BLaER1 treated with 17β-estradiol and CSF1 and Interleukin-3, amounts not matched to agents 10 nM and 100 nM (cell line): ENCODE measurements around the gene MEIOSIN.
A peak's percentile ranks its signal among the peaks of the same experiment; 100 is the strongest.

Experiments
- H3K27ac ChIP-seq, 11 experiments: shearing (Covaris generic); formaldehyde crosslinking; 2 replicates each; pipeline ENCODE4 v1.8.1; 2022
- H3K27me3 ChIP-seq, 11 experiments: shearing (Covaris generic); formaldehyde crosslinking; 2 replicates each; pipeline ENCODE4 v1.8.1; 2022
- H3K36me3 ChIP-seq, 11 experiments: shearing (Covaris generic); formaldehyde crosslinking; 2 replicates each; pipeline ENCODE4 v1.8.1; 2022
- H3K4me1 ChIP-seq, 10 experiments: shearing (Covaris generic); formaldehyde crosslinking; 2 replicates each; pipeline ENCODE4 v1.8.1; 2022
- H3K4me2 ChIP-seq, 11 experiments: shearing (Covaris generic); formaldehyde crosslinking; 2 replicates each; pipeline ENCODE4 v1.8.1; 2022
- H3K4me3 ChIP-seq, 10 experiments: shearing (Covaris generic); formaldehyde crosslinking; 2 replicates each; pipeline ENCODE4 v1.8.1; 2022
- H3K9ac ChIP-seq, 11 experiments: shearing (Covaris generic); formaldehyde crosslinking; 2 replicates each; pipeline ENCODE4 v1.8.1; 2022
- H3K9me3 ChIP-seq, 11 experiments: shearing (Covaris generic); formaldehyde crosslinking; replicated peaks in 1 of 11; 2 replicates each; pipeline ENCODE4 v1.8.1; 2022
- H4K20me1 ChIP-seq, 11 experiments: shearing (Covaris generic); formaldehyde crosslinking; 2 replicates each; pipeline ENCODE4 v1.8.1; 2022
- Cebpa-rat ChIP-seq, 11 experiments: shearing (Covaris generic); IDR thresholded peaks; 2 replicates each; pipeline ENCODE4 v1.8.1; 2022

Gene MEIOSIN

DNA sequence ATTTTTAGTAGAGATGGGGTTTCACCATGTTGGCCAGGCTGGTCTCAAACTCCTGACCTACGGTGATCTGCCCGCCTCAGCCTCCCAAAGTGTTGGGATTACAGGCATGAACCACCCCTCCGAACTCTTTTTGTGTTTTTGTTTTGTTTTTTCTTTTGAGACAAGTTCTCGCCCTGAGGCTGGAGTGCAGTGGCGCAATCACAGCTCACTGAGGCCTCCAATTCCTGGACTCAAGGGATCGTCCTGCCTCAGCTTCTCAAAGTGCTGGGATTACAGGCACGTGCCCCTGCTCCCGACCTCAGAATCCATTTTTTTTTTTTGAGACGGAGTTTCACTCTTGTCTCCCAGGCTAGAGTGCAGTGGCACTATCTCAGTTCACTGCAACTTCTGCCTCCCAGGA lies 24.5 kb downstream of the MEIOSIN start:
- Histone ChIP-seq H3K9me3 (no peaks in the 10 kb centered on the region), H3K36me3 (no peaks in the 10 kb centered on the region), H4K20me1 (0 out of 22 replicates have a peak, but pooled peaks cover 0 to 2% (median 0%) of the 10 kb centered on the region in 11 experiments), H3K27me3 (no peaks in the 10 kb centered on the region; a peak in 1 of 22 replicates), H3K4me3 (no peak overlapping the region), H3K9ac (no peak overlapping the region), H3K27ac (no peak overlapping the region), H3K4me2 (no peak overlapping the region), H3K4me1 (peaks cover 0 to 25% (median 20%) of the 10 kb centered on the region in 10 experiments; a peak in 16 of 20 replicates)
- no peak for TF ChIP-seq Cebpa-rat (IDR thresholded peaks at IDR 0.05)

DNA sequence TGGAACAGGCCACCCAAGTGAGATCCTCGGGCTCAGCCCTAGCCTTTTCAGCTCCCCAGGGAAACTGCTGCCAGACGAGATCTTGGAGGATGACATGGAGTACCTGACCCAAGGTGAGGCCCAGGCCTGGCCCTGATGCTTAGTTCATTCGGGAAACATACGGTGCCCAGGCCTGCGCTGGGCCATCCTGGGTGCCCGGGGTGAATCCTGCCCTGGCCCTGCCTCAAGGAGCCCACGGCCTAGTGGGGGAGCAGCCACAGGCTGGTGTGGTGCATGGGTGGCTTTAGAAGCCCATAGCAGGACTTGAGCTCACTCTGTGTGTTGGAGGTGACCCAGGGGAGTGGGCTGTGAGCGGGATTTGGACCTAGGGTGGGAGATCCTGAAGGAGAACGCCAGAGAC lies 25.7 kb downstream of the MEIOSIN start:
- no peak overlapping the region for H3K27ac ChIP-seq
- peaks cover 0 to 30% (median 24%) of the 10 kb centered on the region in 10 experiments; a peak in 16 of 20 replicates for H3K4me1 ChIP-seq
- no peaks in the 10 kb centered on the region for H3K9me3 ChIP-seq
- no peak for TF ChIP-seq Cebpa-rat (IDR thresholded peaks at IDR 0.05)
- no peak overlapping the region for H3K4me3 ChIP-seq
- no peaks in the 10 kb centered on the region; a peak in 1 of 22 replicates for H3K27me3 ChIP-seq
- peaks cover 0 to 6% (median 0%) of the 10 kb centered on the region in 11 experiments; a peak in 2 of 22 replicates for H4K20me1 ChIP-seq
- H3K36me3 ChIP-seq, result no peaks in the 10 kb centered on the region
- no peak overlapping the region for H3K4me2 ChIP-seq
- H3K9ac ChIP-seq, result 0 out of 22 replicates have a peak overlapping the region, but pooled peaks of 1 of the 11 experiments have one; percentile 16

DNA sequence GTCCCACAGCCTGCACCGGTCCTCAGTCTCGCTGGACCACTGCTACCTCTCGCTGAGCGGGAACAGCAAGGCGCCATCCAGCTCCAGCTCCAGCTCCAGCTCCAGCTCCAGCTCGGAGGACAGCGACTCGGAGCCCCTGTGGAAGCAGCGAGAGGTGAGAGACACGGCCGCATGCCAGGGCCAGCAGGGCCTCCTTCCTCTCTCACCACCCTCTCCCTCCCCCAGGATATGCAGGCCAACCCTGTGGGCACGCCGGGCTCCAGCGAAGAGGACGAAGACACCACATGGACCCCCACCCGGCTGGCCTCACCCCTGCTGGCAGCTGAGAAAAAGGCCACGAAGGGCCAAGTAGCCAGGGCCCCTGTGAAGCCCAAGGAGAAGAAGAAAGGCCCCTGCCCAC lies 28.5 kb downstream of the MEIOSIN start:
- Histone ChIP-seq H3K4me3 (no peak overlapping the region), H3K27ac (no peak overlapping the region), H3K9ac (peak overlapping the region in 1 of 11 experiments; percentile 22; a peak in 1 of 22 replicates), H3K36me3 (no peaks in the 10 kb centered on the region), H3K4me1 (peaks cover 0 to 42% (median 34%) of the 10 kb centered on the region in 10 experiments; a peak in 16 of 20 replicates), H3K9me3 (no peaks in the 10 kb centered on the region), H3K27me3 (peaks cover 0 to 7% (median 1%) of the 10 kb centered on the region in 11 experiments; a peak in 9 of 22 replicates), H4K20me1 (peaks cover 0 to 22% (median 0%) of the 10 kb centered on the region in 11 experiments; a peak in 5 of 22 replicates), H3K4me2 (peak overlapping the region in 9 of 11 experiments; percentile 22 to 66 (median 59); a peak in 18 of 22 replicates)
- no peak for TF ChIP-seq Cebpa-rat (IDR thresholded peaks at IDR 0.05)

DNA sequence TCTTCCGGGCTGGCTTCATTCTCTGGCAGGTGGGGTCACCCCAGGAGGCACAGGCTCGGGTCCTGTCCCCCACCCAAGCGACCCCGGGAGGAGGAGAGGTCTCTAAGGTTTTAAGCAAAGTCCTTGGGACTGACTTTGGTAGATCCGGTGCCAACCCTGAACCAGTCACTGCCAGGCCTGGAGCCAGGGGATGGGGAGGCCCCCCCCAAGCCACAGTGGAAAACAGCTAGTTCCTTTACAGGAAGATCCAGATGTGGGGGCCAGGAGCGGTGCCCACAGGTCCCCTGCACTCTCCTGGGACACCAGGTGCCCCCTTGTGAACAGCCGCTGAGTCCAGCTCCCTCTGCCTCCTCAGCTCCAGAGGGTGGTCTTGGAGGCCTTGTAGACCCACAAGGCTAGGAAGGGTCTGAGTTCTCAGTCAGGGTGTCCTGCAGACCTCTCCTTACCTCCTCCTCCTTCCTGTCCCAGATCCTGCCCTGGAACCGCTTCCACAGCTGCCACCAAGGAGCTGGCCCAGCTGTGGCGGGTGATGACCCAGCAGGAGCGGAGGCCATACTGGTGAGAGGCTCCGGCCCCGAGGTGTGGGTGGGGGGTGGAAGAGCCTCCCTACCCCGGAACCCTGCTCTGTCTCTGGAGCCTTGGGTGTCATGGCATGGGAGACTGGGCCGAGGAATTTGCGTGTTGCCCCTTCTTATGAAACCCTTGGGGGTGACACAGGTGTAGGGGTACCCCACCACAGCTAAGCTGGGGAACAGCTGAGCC lies 29.8 kb downstream of the MEIOSIN start:
- H3K4me2 ChIP-seq, result peak overlapping the region in 7 of 11 experiments; percentile 22 to 66 (median 59); a peak in 12 of 22 replicates
- H3K9ac ChIP-seq, result peak overlapping the region in 1 of 11 experiments; percentile 5; a peak in 1 of 22 replicates
- H3K4me1 ChIP-seq, result peaks cover 6 to 55% (median 44%) of the 10 kb centered on the region in 10 experiments
- no peaks in the 10 kb centered on the region for H3K9me3 ChIP-seq
- no peaks in the 10 kb centered on the region for H3K36me3 ChIP-seq
- peaks cover 9 to 17% (median 14%) of the 10 kb centered on the region in 11 experiments for H3K27me3 ChIP-seq
- no peak overlapping the region for H3K4me3 ChIP-seq
- TF ChIP-seq Cebpa-rat (IDR thresholded peaks at IDR 0.05), result no peak
- peaks cover 0 to 36% (median 0%) of the 10 kb centered on the region in 11 experiments; a peak in 5 of 22 replicates for H4K20me1 ChIP-seq
- no peak overlapping the region for H3K27ac ChIP-seq

DNA sequence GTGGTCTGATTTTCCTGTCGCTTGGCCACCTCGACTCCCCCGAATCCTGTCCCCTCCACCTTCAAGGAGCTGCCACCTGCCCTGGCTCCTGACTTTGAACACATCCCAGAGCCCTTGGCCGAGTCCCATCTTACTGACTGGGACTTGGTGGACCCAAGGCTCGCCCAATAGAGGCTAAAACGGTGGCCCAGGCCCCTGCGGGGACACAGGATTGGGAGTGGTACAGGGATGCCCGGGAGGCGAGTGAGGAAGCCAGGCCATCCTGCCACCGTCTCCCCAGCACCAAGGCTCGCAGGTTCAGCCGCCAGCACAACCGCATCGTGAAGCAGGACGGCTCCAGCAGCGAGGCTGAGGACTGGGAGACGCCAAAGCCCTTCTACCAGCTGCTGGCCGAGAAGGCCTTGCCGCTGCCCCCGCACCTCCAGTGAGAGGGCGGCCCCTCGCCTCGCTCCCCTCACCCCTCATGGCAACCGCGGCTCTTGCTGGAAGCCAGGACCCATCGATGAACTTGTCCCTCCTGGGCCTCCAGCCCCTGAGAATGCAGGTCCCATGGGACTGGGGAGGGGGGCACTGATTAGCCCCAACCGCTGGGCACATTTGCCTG lies 30.6 kb downstream of the MEIOSIN start:
- Histone ChIP-seq H3K9ac (no peak overlapping the region), H3K27me3 (peaks cover 14 to 21% (median 19%) of the 10 kb centered on the region in 11 experiments), H3K4me1 (peaks cover 9 to 59% (median 47%) of the 10 kb centered on the region in 10 experiments), H3K36me3 (no peaks in the 10 kb centered on the region), H4K20me1 (peaks cover 0 to 38% (median 0%) of the 10 kb centered on the region in 11 experiments; a peak in 5 of 22 replicates), H3K27ac (no peak overlapping the region), H3K4me2 (peak overlapping the region in 5 of 11 experiments; percentile 48 to 66 (median 60); a peak in 6 of 22 replicates), H3K4me3 (no peak overlapping the region), H3K9me3 (no peaks in the 10 kb centered on the region)
- no peak for TF ChIP-seq Cebpa-rat (IDR thresholded peaks at IDR 0.05)

DNA sequence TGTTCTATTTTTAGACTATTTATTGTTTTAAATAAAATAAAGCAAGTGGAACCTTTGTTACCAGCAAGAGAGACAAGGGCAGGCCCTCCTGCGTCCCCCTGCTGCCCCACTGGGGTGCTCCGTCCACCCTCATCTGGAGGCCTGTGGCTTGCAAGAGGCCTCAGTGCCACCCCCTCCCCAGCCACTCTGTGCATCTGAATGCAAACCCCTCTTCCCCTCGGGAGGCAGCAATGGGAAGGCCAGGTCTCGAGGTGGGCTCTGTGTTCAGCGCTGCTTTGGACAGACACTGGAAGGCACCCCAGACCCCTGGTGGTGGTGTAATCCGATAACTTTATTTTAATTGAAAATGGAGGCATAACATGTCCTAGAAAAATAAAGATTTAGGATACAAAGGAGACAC lies 31.2 kb downstream of the MEIOSIN start:
- no peaks in the 10 kb centered on the region for H3K36me3 ChIP-seq
- H3K4me2 ChIP-seq, result peak overlapping the region in 6 of 11 experiments; percentile 14 to 66 (median 41); a peak in 7 of 22 replicates
- H3K4me1 ChIP-seq, result peaks cover 9 to 59% (median 47%) of the 10 kb centered on the region in 10 experiments
- no peaks in the 10 kb centered on the region for H3K9me3 ChIP-seq
- peaks cover 14 to 21% (median 19%) of the 10 kb centered on the region in 11 experiments for H3K27me3 ChIP-seq
- no peak for TF ChIP-seq Cebpa-rat (IDR thresholded peaks at IDR 0.05)
- no peak overlapping the region for H3K27ac ChIP-seq
- no peak overlapping the region for H3K4me3 ChIP-seq
- H4K20me1 ChIP-seq, result peaks cover 0 to 38% (median 0%) of the 10 kb centered on the region in 11 experiments; a peak in 5 of 22 replicates
- H3K9ac ChIP-seq, result no peak overlapping the region

DNA sequence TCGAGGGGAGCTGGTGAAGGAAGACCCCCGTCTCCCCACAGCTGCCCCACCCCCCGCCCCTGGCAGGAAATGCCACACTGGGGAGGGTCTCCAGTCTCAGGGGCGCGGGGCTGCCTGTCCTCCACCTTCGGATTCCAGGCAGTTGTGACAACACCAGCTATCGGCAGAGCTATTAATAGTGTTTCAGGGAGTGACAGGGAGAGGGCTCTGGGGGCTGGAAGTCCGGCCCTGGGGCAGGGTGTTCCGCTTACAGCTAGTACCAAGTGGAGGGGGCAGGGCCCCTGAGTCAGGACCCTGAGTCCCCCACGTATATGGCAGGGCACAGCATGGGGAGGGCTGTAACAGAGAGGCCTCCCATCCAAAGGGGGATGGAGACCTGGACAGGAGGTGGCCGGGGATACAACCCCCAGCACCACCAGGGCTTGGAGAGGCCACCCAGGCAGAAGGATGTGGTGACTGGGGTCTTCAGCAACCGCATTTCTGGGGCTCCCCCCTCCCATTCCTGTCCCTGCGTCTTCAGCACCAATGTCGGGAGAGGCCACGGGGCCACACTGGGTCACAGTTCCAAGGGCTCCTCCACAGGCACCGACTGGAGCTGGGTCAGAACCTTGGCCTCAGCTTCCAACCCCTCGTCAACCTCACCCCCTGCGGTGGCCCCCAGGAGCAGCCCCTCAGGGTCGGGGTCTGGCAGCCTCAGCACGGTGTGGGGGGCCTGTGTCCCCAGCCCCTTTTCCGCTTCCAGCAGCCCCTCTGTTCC lies 31.9 kb downstream of the MEIOSIN start:
- Histone ChIP-seq H3K27me3 (peaks cover 14 to 21% (median 19%) of the 10 kb centered on the region in 11 experiments), H3K36me3 (no peaks in the 10 kb centered on the region), H3K4me1 (peaks cover 9 to 64% (median 53%) of the 10 kb centered on the region in 10 experiments), H3K27ac (no peak overlapping the region), H4K20me1 (peaks cover 0 to 38% (median 4%) of the 10 kb centered on the region in 11 experiments; a peak in 8 of 22 replicates), H3K4me3 (no peak overlapping the region), H3K4me2 (peak overlapping the region in 2 of 11 experiments; percentile 1 to 9; a peak in 4 of 22 replicates), H3K9me3 (no peaks in the 10 kb centered on the region), H3K9ac (no peak overlapping the region)
- no peak for TF ChIP-seq Cebpa-rat (IDR thresholded peaks at IDR 0.05)

DNA sequence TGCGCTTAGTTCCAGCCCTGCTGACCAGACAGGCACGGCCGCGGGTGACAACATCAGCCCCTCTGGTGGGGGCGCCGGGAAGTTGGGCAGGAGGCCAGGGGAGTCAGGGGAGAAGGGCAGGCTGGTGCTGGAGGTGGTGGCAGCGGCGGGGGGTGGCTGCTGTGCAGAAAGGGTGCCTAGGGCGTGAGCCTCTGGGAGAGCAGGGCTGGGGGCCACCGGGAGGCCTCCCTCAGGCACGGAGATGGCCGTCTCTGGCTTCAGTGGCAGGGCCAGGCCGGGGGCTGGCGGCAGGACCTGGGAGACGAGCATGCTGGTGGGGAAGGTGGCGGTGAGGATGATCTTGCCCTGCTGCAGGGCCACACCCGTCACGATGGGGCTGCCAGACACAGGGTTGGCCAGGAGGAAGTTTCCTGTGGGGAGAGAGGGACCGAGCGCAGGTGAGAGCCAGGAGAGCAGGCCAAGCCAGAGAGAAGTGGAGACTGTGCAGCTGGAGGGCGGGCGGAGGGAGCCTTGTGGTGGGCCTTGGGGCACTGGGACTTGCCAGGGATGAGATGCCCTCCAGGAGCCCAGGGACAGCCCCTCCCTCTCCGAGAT lies 32.6 kb downstream of the MEIOSIN start:
- Histone ChIP-seq H3K27me3 (peaks cover 14 to 22% (median 19%) of the 10 kb centered on the region in 11 experiments), H4K20me1 (peaks cover under 1 to 41% (median 4%) of the 10 kb centered on the region in 11 experiments; a peak in 16 of 22 replicates), H3K9me3 (no peaks in the 10 kb centered on the region), H3K36me3 (no peaks in the 10 kb centered on the region), H3K27ac (no peak overlapping the region), H3K4me1 (peaks cover 9 to 68% (median 55%) of the 10 kb centered on the region in 10 experiments), H3K4me2 (no peak overlapping the region), H3K4me3 (no peak overlapping the region), H3K9ac (no peak overlapping the region)
- TF ChIP-seq Cebpa-rat (IDR thresholded peaks at IDR 0.05), result no peak
